Measurements from ENCODE around the gene THBS1.
A peak's percentile ranks its signal among the peaks of the same experiment; 100 is the strongest.

Gene THBS1

GRCh38 chr15:39574427-39574826 lies 6.5 kb upstream of the THBS1 start:
- DNase-seq = peak; percentile 30

GRCh38 chr15:39575180-39575579 lies 5.7 kb upstream of the THBS1 start:
- DNase-seq = no peak

GRCh38 chr15:39578851-39579486 lies 1.9 kb upstream of the THBS1 start:
- DNase-seq = peak; percentile 54

- DNase-seq = peak; percentile 97
Measured at GRCh38 chr15:39579487-39580116, 1.3 kb upstream of the THBS1 start.

- DNase-seq = peak; percentile 93
Measured at GRCh38 chr15:39580117-39580484, 778 bp upstream of the THBS1 start.

- DNase-seq = no peak
Measured at GRCh38 chr15:39581242-39581792, 438 bp downstream of the THBS1 start.

GRCh38 chr15:39581793-39582285 lies 960 bp downstream of the THBS1 start:
- DNase-seq = peak; percentile 61

GRCh38 chr15:39582286-39582976 lies 1.6 kb downstream of the THBS1 start:
- DNase-seq = peak; percentile 62

- no peak for DNase-seq
Measured at GRCh38 chr15:39582977-39583595, 2.2 kb downstream of the THBS1 start.

- peak; percentile 62 for DNase-seq
Measured at GRCh38 chr15:39583596-39584265, 2.9 kb downstream of the THBS1 start.

- DNase-seq = no peak
Measured at GRCh38 chr15:39584266-39584659, 3.4 kb downstream of the THBS1 start.

- peak; percentile 4 for DNase-seq
Measured at GRCh38 chr15:39584662-39585388, 3.9 kb downstream of the THBS1 start.

GRCh38 chr15:39585389-39585841 lies 4.5 kb downstream of the THBS1 start:
- DNase-seq = peak; percentile 34

- no peak for DNase-seq
Measured at GRCh38 chr15:39585871-39586301, 5.0 kb downstream of the THBS1 start.

GRCh38 chr15:39586387-39587095 lies 5.7 kb downstream of the THBS1 start:
- peak; percentile 80 for DNase-seq

- peak; percentile 54 for DNase-seq
Measured at GRCh38 chr15:39587096-39587721, 6.3 kb downstream of the THBS1 start.

GRCh38 chr15:39587731-39588530 lies 7.1 kb downstream of the THBS1 start:
- DNase-seq = peak; percentile 56

GRCh38 chr15:39588531-39589192 lies 7.8 kb downstream of the THBS1 start:
- DNase-seq = peak; percentile 47

Measured in fibroblast of skin of back (primary cell).